GM19395 (cell line): Measurements from ENCODE around the gene MTERF1.
"Not testable (repeated sequence)": the region's sequence is repeated elsewhere in the genome, so short reads cannot be mapped to it uniquely, and the experiment has no call there.

ENCODE experiments used
- ATAC-seq: cut with Tn5 transposase; IDR thresholded peaks from one replicate; pipeline ENCODE4 v1.9.1; 2021; ENCODE audit warnings: mild to moderate bottlenecking, moderate library complexity; ENCODE audit not compliant: unreplicated experiment

Gene MTERF1

GRCh38 chr7:91887336-91888213 lies 7.1 kb upstream of the MTERF1 start:
- not testable (repeated sequence) for ATAC-seq

- no peak for ATAC-seq
These were observed 3.3 kb upstream of the MTERF1 start for GRCh38 chr7:91883676-91884362.

- ATAC-seq = peak; percentile 8
These were observed 488 bp downstream of the MTERF1 start for GRCh38 chr7:91880016-91880412.

GRCh38 chr7:91876391-91877133 lies 3.9 kb downstream of the MTERF1 start:
- no peak for ATAC-seq

GRCh38 chr7:91875851-91876250 lies 4.7 kb downstream of the MTERF1 start:
- ATAC-seq = no peak

- no peak for ATAC-seq
These were observed 7.6 kb downstream of the MTERF1 start for GRCh38 chr7:91872928-91873327.

GRCh38 chr7:91872069-91872468 lies 8.4 kb downstream of the MTERF1 start:
- no peak for ATAC-seq

GRCh38 chr7:91869661-91870060 lies 10.8 kb downstream of the MTERF1 start:
- ATAC-seq = no peak

GRCh38 chr7:91866599-91867148 lies 13.8 kb downstream of the MTERF1 start:
- no peak for ATAC-seq

GRCh38 chr7:91865511-91865910 lies 15.0 kb downstream of the MTERF1 start:
- ATAC-seq = no peak

GRCh38 chr7:91864604-91865003 lies 15.9 kb downstream of the MTERF1 start:
- not testable (repeated sequence) for ATAC-seq

- no peak for ATAC-seq
These were observed 16.4 kb downstream of the MTERF1 start for GRCh38 chr7:91864070-91864469.

- peak; percentile 76 for ATAC-seq
These were observed 28.2 kb downstream of the MTERF1 start for GRCh38 chr7:91852263-91852741.

GRCh38 chr7:91850455-91850854 lies 30.0 kb downstream of the MTERF1 start:
- ATAC-seq = no peak

- no peak for ATAC-seq
These were observed 32.5 kb downstream of the MTERF1 start for GRCh38 chr7:91847876-91848588.

GRCh38 chr7:91847231-91847630 lies 33.3 kb downstream of the MTERF1 start:
- no peak for ATAC-seq

- no peak for ATAC-seq
These were observed 34.1 kb downstream of the MTERF1 start for GRCh38 chr7:91846436-91846835.

GRCh38 chr7:91843831-91844230 lies 36.7 kb downstream of the MTERF1 start:
- peak; percentile 89 for ATAC-seq

- ATAC-seq = no peak
These were observed 42.1 kb downstream of the MTERF1 start for GRCh38 chr7:91838439-91838838.

- ATAC-seq = no peak
These were observed 43.0 kb downstream of the MTERF1 start for GRCh38 chr7:91837397-91838070.
